GM21390 (cell line): ENCODE measurements around the gene CACNA2D1.

Experiments
- ATAC-seq: cut with Tn5 transposase; IDR thresholded peaks from one replicate; pipeline ENCODE4 v1.9.1; 2021; ENCODE audit not compliant: unreplicated experiment

CACNA2D1 gene

GRCh38 chr7:82234457-82235049 lies 209.0 kb downstream of the CACNA2D1 start:
- no peak for ATAC-seq

GRCh38 chr7:82230811-82231581 lies 212.6 kb downstream of the CACNA2D1 start:
- ATAC-seq = no peak

- ATAC-seq = no peak
These were observed 214.4 kb downstream of the CACNA2D1 start for GRCh38 chr7:82229164-82229563.

GRCh38 chr7:82226191-82226590 lies 217.4 kb downstream of the CACNA2D1 start:
- no peak for ATAC-seq

GRCh38 chr7:82224529-82224928 lies 219.0 kb downstream of the CACNA2D1 start:
- no peak for ATAC-seq

- no peak for ATAC-seq
These were observed 220.0 kb downstream of the CACNA2D1 start for GRCh38 chr7:82223580-82223979.

GRCh38 chr7:82221152-82221674 lies 222.4 kb downstream of the CACNA2D1 start:
- no peak for ATAC-seq

GRCh38 chr7:82212466-82212865 lies 231.1 kb downstream of the CACNA2D1 start:
- no peak for ATAC-seq

GRCh38 chr7:82211333-82211732 lies 232.2 kb downstream of the CACNA2D1 start:
- no peak for ATAC-seq

GRCh38 chr7:82210416-82211184 lies 233.0 kb downstream of the CACNA2D1 start:
- no peak for ATAC-seq

- no peak for ATAC-seq
These were observed 234.3 kb downstream of the CACNA2D1 start for GRCh38 chr7:82209179-82209747.

GRCh38 chr7:82204694-82205093 lies 238.9 kb downstream of the CACNA2D1 start:
- ATAC-seq = no peak

- ATAC-seq = no peak
These were observed 240.6 kb downstream of the CACNA2D1 start for GRCh38 chr7:82202965-82203364.

GRCh38 chr7:82202107-82202506 lies 241.5 kb downstream of the CACNA2D1 start:
- no peak for ATAC-seq

GRCh38 chr7:82200601-82201000 lies 243.0 kb downstream of the CACNA2D1 start:
- ATAC-seq = no peak

GRCh38 chr7:82194016-82194643 lies 249.4 kb downstream of the CACNA2D1 start:
- ATAC-seq = no peak

- ATAC-seq = no peak
These were observed 254.9 kb downstream of the CACNA2D1 start for GRCh38 chr7:82188636-82189035.

GRCh38 chr7:82185443-82185842 lies 258.1 kb downstream of the CACNA2D1 start:
- ATAC-seq = no peak

GRCh38 chr7:82183634-82184033 lies 259.9 kb downstream of the CACNA2D1 start:
- ATAC-seq = no peak

GRCh38 chr7:82179311-82179710 lies 264.3 kb downstream of the CACNA2D1 start:
- no peak for ATAC-seq

GRCh38 chr7:82175319-82175718 lies 268.3 kb downstream of the CACNA2D1 start:
- ATAC-seq = no peak
